GM12872 (cell line): ENCODE results near the gene NUB1.

Experiments
- TF ChIP-seq, protein P1 (sequence below): IDR thresholded peaks from 3 replicates; pipeline ENCODE4 v1.5.1; 2011; ENCODE audit warnings: low read depth, mild to moderate bottlenecking, low read length, moderate library complexity; ENCODE audit not compliant: insufficient read depth

Gene NUB1

DNA sequence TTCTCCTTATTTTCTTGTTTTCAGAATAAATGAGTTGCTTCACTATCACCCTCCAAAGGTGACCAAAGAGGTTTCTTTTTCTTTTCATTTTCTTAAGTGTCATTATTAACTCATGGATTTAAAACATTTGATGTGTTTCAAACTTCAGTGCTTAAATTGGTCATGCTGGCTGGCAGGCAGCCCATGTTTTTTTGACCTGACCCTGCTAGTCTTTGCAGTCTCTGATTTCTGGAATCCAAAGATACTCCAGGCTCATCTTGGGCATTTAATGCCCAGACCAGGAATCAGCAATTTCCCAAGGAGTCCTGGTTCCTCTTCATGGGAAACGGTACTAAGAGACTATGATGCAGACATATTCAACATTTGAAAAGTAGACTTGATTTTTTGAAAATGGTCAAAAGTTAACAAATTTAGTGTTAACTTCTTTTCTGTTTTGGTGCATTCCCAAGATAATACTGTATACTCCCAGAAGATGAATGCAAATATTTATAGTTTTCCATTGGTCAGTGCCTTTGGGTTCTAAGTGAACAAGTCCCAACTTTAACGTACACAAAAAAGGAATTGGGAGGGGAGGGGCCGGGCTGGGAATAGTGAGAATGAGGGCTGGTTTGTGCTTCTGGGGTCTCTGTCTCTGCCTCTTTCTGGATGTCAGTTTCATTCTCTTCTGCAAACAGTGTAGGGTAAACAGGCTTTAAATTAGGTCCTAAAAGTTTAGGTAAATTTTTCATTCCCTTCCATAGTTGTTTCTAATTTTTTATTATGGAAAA, 19.8 kb downstream of the NUB1 start:
- TF ChIP-seq, protein P1, sequence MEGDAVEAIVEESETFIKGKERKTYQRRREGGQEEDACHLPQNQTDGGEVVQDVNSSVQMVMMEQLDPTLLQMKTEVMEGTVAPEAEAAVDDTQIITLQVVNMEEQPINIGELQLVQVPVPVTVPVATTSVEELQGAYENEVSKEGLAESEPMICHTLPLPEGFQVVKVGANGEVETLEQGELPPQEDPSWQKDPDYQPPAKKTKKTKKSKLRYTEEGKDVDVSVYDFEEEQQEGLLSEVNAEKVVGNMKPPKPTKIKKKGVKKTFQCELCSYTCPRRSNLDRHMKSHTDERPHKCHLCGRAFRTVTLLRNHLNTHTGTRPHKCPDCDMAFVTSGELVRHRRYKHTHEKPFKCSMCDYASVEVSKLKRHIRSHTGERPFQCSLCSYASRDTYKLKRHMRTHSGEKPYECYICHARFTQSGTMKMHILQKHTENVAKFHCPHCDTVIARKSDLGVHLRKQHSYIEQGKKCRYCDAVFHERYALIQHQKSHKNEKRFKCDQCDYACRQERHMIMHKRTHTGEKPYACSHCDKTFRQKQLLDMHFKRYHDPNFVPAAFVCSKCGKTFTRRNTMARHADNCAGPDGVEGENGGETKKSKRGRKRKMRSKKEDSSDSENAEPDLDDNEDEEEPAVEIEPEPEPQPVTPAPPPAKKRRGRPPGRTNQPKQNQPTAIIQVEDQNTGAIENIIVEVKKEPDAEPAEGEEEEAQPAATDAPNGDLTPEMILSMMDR = no peak

DNA sequence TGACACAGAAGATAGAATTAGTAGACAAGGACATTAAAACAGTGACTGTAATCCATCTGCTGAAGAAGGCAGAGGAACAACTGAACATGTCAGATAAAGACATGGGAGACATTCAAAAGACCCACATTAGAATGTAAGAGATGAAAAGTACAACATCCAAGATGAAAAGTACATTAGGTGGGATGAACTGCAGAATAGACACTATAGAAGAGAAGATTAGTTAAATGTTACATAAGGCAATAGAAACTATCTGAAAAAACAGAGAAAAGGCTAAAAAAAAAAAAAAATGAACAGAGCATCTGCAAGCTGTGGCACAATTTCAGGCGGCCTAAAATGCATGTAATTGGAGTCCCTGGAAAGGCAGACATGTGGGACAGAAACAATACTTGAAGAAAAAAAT, 21.6 kb downstream of the NUB1 start:
- TF ChIP-seq, protein P1 = no peak

DNA sequence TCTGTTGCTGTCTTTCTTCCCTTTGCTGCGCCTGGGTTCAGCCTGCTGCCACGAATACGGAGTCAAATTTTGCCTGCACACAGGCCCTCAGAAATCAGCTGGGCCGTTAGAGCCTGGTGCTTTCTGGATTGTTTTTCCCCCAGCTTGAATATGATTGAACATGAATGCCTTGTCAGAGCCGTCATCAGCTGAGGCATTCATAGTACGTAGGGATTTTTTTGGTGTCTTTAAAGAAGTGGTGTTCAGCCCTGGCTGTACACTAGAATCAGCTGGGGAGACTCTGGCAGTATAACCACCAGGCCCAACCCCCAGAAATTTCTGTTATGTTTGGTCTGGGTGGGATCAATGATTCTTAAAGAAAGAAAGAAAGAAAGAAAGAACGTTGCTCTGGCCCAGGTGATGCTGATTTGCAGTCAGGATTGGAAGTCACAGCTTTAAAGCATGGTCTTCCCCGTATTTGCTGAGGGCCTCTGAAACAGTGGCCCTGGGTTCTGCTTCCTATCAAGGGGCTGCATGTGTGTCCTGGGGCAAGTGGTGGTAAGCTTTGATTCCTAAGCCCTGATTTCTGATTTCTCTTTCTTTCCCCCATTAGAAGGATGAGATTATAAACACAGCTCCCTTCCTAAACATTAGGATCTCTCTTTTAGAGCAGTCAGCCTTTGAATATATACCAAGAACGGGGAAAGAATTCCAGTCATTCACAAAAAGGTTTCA, 24.7 kb downstream of the NUB1 start:
- TF ChIP-seq, protein P1 = no peak

DNA sequence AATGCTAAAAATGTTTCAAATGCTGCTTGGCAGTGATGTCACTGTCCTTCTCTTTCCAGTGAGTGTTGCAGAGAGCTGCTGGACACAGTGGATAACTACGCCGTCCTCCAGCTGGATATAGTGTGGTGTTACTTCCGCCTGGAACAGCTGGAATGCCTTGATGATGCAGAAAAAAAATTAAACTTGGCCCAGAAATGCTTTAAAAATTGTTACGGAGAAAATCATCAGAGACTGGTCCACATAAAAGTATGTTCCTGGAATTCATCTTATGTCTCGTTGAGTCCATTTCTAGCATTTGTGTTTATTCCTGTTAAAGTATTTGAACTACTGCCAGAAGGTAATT, 25.2 kb downstream of the NUB1 start:
- TF ChIP-seq, protein P1 = no peak

DNA sequence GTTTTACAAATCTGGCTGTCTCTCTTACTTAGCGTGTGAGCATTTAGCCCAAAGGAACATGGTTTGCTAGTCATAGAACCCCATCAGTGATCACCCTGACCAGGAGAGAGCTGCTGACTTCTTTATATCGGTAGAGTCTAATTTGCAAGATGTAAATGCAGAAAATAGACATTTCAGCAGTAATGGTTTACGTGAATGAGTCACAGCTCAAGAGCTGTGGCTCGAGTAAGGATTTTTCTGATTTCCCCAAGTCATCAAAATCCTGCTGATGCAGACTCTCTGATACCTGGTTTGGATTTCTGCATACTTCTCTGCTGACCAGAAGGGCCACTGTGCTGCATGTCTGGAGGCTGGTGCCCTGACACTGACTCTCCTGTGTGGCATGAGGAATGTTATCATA, 25.7 kb downstream of the NUB1 start:
- TF ChIP-seq, protein P1 = no peak

DNA sequence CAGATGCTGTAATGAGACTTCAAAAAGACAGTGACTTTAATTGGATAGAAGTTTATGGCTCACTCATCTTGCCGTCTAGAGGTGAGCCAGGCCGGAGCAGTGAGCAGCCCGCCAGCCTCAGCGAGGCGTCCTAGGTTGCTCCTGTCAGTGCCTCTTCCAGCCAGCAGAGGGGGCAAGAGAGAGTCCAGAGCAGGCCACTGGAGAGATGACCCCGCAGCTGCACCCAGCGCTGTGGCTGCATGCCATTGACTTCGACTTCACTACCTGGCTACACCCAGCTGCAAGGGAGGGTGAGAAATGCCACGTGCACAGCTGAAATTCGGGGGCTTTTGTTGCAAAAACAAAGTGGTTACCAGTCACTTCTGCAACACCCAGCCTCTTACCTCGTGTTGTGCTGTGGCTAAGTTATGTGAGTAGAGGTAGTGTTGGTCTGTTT, 26.5 kb downstream of the NUB1 start:
- TF ChIP-seq, protein P1 = peak; percentile 98

DNA sequence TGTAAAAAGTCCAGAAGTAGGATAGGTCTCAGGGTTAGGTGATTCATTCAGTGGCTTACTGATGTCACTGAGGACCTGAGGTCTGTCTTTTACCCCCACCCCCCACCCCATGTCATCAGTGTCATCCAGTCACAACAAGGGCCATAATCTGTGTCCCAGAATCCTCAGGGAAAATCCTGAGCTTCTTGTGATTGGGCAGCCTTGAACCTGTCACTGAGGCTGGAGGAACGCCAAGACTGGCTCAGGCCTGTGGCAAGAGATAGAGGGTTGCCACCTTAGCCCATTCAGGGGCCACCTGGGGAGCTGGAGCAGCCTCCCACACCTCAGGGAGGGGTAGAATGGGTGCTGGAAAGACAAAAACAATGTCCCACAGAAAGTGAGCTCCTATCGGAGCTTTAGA, 29.7 kb downstream of the NUB1 start:
- TF ChIP-seq, protein P1 = no peak
